D721Med (cell line): ENCODE data around the gene XYLB.

Experiments used
- DNase-seq: peaks from one replicate; pipeline ENCODE4 v3.0.0; 2011; ENCODE audit warnings: low spot score; ENCODE audit not compliant: insufficient read length
- FAIRE-seq: peaks from 2 replicates; lab custom pipeline; 2011; peaks lifted over from hg19 to GRCh38; lab: Jason Lieb, UNC
- CTCF ChIP-seq: IDR thresholded peaks from 2 replicates; pipeline ENCODE4 v1.5.1; 2012; ENCODE audit warnings: mild to moderate bottlenecking, control low read depth; ENCODE audit not compliant: insufficient read depth; ENCODE audit errors: missing control alignments

Gene XYLB

DNA sequence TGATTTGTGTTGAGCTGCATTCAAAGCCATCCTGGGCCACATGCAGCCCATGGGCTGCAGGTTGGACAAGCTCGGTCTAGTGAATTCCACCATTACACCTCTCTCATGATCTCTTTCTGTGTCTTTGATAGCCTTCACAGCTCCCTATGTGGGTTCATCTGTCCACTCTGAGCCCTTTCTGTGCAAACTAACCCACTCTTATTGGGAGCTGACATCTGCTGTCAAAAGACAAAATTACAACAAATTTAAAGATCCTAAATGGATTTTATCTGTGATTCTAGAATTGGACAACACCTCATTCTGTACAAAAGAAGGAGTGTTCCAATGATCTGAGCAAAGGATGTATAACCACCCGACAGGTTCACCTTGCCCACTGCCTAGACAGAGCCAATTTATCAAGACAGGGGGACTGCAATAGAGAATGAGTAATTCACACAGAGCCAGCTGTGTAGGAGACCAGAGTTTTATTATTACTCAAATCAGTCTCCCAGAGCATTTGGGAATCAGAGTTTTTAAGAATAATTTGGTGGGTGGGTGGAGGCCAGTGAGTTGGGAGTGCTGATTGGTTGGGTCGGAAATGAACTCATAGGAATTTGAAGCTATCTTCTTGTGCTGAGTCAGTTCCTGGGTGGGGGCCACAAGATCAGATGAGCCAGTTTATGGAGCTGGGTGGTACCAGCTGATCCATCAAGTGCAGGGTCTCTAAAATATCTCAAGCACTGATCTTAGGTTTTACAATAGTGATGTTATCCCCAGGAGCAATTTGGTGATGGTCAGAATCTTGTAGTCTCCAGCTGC, 2.6 kb upstream of the XYLB start:
- DNase-seq (no peak), FAIRE-seq (no peak)
- TF ChIP-seq CTCF: peak; percentile 32

DNA sequence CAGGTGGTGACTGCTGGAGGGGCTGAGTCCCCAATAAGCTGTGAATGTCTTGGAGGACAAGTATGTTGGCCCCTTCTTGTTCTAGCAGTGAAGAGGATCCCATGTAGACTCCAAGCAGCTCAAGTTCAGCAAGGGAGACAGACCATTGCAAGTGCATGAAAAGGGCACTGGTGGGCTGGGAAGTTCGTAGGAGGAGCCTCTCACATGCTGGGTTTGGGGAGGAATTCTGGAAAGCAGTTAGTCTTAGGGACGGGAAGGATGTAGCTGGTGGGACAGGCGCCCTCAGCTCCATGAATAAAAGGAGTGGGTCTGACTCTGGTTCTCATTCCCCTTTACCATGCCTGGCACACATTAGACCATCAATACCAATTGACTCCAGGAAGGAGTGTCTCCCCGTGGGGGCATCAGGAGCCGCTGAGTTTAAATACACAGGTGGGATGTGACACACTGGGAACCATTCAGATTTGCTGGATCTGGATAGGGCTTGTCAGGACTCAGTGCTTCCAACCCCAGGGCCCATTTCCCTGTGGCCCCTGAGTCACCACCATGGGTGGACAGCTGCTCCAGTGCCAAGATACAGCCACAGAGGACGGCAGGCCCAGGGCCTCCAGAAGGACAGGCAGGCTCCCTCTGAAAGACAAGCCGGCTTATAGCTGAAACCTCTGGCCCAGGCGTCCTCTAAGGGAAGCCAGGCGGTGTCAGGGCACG, 552 bp upstream of the XYLB start:
- FAIRE-seq (no peak), DNase-seq (no peak)
- TF ChIP-seq CTCF: no peak

DNA sequence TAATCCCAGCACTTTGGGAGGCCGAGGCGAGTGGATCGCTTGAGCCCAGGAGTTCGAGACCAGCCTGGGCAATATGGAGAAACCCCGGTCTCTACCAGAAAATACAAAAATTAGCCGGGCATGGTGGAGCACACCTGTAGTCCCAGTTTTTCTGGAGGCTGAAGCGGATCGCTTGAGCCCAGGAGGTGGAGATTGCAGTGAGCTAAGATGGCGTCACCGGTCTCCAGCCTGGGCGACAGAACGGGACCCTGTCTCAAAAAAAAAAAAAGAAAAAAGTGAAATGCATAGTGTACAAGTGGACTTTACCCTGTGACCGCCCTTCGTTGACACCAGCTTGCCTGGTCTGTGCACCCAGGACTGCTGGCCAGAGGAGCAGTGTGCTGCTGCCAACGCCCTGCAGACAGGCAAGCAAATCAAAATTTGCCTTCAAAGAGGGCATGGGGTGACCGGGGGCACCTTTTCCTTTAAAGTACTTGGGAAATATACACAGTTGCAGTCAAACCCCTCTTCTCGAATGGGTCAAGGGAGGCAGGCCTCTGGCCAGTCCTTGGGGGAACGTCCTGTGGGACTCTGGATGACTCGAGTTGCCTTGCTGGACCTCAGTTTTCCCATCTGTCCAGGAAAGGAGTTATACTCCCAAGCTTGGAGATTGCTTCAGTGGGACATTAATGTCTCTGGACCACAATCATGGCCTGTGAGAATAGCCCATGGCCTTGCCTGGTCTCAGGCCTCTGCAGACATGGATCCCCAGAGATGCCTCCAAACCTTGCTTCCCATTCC, 1.0 kb downstream of the XYLB start:
- no peak for TF ChIP-seq CTCF
- FAIRE-seq (no peak), DNase-seq (no peak)

DNA sequence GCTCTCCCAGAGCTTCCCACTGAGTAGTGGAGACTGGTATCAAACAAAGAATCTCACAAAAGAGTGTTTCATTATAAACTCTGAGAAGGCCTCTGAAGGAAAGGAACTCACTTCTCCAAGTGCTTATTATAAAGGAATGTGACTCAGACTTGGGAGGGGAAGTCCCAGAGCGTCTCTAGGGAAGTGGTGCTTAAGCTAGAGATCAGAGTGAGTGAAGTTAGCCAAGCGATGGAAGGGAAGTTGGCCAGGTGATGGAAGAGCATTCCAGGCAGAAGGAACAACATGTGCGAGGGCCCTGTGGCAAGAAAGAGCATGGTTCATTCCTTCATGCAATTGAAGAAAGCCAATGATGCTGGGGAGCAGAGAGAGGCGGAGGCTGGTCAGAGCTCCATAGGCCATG, 2.3 kb downstream of the XYLB start:
- no peak for DNase-seq
- no peak for FAIRE-seq
- no peak for TF ChIP-seq CTCF

DNA sequence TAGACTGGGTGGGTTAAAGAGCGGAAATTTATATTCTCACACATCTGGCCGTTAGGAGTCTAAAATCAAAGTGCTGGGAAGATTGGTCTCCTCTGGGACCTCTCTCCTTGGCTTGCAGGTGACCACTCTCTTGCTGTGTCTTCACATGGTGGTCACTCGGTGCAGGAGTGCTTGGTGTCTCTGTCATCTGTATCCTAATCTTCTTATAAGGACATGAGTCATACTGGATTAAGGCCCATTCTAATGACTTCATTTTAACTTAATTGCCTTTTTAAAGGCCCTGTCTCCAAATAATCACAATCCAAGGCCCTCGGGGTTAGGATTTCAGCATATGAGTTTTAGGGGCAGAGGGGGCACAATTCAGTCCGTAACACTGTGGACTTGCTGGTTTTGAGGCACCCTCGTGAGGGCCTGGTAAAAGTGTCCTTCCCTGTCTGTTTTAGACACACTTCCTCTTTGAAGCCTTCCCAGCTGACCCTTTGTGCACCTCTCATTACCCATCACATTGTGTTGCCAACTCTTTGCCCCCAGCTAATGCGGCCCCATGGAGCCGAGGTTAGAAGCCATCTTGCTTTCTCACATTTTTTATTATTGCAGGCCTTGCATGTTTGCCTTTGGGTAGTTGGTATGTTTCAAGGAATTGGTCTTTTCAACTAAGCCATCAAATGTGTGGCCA, 3.2 kb downstream of the XYLB start:
- FAIRE-seq: no peak

GRCh38 chr3:38353151-38353550, 6.6 kb downstream of the XYLB start:
- DNase-seq (no peak), FAIRE-seq (no peak)
- TF ChIP-seq CTCF: no peak

More for the DNA sequence above, 3.2 kb downstream of the XYLB start:
- DNase-seq: no peak
- no peak for TF ChIP-seq CTCF
